Stimulated activated CD8-positive, alpha-beta memory T cell treated with anti-CD3 and anti-CD28 coated beads, Interleukin-4, amount 100 ng/mL, for 1 hour (primary cell): ENCODE data around the gene TRAPPC2.
A peak's percentile ranks its signal among the peaks of the same experiment; 100 is the strongest.
"Not testable (repeated sequence)": the region's sequence is repeated elsewhere in the genome, so short reads cannot be mapped to it uniquely, and the experiment has no call there.

Experiments used
- DNase-seq, 2 donors: peaks; one replicate each; pipeline ENCODE4 v3.0.0-alpha.2; 2020; ENCODE audit warnings: low read depth in 2 of 2, low spot score in 1 of 2

Gene TRAPPC2

GRCh38 chrX:13699183-13699826 is 35.1 kb downstream of the TRAPPC2 start:
- no peak for DNase-seq

DNA sequence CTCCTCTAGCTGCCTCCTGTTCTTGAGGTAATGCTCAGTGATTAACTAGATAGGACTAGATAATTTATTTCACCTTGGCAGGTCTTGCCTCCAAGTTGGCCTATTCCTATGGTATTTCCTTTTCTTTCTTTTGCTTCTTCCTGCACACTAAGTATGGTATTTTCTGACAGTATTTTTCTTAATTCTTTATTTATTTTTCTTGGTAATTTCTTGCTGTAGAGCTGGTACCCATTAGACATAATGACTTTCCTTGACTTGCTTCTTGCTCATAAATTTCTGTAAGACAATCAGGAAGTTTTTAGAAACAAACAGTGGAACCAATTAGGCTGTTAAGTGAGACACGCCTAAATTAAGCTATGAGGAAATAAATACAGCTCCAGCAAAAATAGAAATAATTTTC is 36.0 kb downstream of the TRAPPC2 start:
- no peak for DNase-seq

- no peak for DNase-seq
Measured at GRCh38 chrX:13697976-13698375, 36.4 kb downstream of the TRAPPC2 start.

DNA sequence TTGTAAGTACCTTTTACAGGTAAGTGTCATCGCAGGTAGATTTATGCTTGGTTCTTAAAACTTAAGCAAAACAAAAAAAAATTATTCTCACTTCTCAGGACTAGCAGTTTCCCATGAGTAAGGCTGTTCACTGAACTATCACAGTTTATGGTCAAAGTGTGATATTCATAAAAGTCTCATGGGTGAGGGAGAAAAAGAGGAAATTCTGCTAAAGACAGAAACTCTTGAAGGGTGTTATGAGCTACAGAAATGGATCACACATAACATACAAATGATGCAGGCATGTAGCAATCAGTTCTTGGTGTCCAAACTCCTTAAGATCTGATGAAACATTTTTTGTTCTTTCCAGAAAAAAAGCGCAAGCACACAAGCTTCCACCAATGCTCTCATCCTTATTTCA is 37.0 kb downstream of the TRAPPC2 start:
- DNase-seq: no peak

DNA sequence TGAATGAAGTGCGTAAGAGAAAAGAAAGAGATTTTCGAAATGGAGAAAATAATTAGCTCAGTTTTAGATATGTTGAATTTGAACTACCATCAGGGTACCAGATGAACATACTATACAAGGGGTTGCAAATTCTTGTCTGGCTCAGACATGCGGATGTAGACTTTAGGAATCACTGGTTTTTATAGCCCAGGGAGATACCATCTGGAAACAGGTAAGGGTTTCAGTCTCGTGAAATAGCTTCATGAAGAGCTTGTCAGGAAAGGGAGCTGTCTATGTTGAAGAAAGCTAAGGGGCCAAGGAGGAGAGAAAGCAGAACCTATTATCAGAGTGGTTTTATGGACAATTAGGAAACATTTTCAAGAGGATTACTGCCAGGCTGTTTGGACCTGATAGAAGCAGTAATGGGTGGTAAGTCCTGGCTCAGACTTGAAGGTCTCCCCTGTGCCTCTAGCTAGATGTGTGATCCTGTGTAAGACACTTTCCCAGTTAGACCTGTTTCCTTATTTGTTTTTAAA is 38.8 kb downstream of the TRAPPC2 start:
- DNase-seq: no peak

GRCh38 chrX:13694983-13695382 is 39.4 kb downstream of the TRAPPC2 start:
- no peak for DNase-seq

DNA sequence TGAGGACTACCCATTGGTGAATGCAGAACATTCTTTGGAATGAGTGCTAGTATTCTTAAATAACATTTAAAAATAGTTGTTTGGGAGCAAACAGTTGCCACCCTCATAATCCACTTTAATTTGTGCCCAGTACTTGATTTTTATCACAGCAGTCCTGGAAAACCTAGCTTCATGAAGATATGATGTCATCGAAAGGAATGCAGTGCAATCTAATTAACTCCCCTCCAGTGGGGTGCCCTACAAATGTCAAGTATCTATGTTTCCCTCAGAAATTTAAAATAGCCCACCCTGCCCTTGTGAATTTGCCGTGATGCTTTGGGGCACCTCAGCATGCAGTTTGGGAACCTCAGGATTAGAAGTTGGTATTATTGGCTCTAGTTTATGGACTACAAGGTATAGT is 40.1 kb downstream of the TRAPPC2 start:
- no peak for DNase-seq

GRCh38 chrX:13693341-13693961 is 41.0 kb downstream of the TRAPPC2 start:
- DNase-seq: no peak

GRCh38 chrX:13692771-13693231 is 41.6 kb downstream of the TRAPPC2 start:
- DNase-seq: no peak

DNA sequence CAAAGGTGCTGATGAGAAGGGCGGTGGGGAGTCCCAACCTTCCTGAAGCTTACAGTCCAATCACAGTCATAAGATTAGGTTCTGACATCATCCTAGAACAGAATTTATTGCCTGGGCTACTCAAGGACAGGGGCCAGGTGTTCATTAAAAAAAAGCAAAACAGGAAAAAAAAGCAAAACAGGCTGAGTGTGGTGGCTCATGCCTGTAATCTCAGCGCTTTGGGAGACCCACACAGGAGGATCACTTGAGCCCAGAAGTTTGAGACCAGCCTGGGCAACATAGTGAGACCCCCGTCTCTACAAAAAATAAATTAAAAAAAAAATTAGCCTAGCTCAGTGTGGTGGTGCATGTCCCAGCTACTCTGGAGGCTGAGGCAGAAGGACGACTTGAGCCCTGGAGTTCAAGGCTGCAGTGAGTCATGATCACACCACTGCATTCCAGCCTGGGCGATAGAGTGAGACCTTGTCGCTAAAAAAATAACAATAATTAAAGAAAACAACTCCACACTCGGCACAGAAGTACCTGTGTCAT is 42.5 kb downstream of the TRAPPC2 start:
- no peak for DNase-seq

DNA sequence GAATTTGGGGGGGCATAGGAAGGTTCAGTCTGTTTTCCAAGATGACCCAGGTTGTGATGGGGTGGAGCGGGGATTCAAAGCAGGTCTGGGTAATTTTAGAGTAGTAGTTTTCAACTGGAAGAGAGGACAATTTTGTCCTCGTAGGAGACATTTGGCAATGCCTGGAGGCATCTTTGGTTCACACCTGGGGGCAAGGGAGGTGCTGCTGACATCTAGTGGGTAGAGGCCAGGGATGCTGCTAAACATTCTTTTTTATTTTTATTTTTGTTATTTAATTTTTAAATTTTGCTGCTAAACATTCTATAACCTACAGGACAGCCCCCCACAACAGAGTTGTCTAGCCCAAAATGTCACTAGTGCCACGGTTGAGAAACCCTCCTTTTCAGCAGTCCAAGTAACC is 43.6 kb downstream of the TRAPPC2 start:
- no peak for DNase-seq

- DNase-seq: no peak
Measured at GRCh38 chrX:13689741-13690211, 44.6 kb downstream of the TRAPPC2 start.

DNA sequence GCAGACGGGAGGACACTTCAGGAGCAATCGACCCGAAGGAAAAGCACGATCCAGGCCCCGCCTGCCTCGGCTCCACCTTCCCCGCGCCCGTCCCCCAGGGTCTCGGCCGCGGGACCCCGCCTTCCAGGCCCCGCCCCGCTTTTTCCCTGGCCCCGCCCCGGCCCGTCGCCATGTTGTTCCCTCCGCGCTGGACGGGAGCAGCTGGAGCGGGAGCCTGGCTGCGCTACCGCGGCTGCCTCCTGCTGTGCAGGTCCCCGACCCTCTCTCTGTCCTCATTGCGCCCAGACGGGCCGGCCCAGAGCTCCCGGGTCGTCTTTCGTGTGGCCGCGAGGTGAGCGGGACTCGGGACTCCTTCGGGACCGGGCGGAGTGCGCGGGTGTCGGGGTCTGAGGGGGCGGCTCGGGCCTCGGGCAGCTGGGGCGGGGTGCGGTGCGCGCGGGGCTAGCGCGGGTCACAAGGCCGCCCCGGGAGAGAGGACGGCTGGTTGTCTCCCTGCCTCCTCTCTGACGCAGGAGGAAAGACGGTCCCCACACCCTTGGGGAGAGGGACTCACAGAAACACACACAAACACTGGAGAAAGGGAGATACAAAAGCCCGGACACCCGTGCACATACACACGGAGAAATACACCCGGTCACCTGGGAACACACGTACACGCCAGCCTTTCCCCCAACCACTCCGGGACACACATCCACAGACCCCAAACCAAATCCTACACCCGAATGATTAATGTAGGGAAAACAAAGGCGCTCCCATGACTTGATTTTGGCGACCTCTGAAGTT is 45.3 kb downstream of the TRAPPC2 start, which contains the start of gene RAB9A:
Gene RAB9A (plus strand): TSS at position 171 of the 783 bp plus-strand sequence. CDS start 19,619 bp downstream, outside the sequence.
- peak; percentile 46 to 68 for DNase-seq

DNA sequence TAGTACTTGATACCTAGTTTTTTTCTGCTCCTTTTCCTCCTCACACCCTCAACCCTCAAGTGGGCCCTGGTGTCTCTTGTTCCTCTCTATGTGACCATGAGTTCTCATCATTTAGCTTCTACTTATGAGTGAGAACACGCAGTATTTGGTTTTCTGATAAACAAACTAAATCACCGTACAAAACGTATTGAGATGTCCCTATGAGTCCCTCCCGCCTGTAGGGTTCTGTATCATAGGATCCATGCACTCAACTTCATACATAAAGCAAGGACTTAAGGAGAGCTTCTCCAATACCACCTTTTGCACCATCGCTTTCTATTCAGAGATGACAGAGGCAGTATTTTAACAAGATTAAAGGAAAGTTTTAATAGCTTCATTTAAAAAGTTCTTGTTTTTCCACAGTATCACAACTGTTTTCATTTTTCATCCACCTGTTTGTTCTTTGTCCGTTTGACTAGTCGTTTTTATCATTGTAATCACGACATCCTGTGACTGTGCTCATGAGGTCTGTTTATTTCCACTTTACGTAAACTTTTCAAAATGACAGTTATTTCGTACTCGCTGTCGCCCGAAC is 45.9 kb downstream of the TRAPPC2 start:
- DNase-seq: no peak

GRCh38 chrX:13687203-13687602 is 47.2 kb downstream of the TRAPPC2 start:
- no peak for DNase-seq

DNA sequence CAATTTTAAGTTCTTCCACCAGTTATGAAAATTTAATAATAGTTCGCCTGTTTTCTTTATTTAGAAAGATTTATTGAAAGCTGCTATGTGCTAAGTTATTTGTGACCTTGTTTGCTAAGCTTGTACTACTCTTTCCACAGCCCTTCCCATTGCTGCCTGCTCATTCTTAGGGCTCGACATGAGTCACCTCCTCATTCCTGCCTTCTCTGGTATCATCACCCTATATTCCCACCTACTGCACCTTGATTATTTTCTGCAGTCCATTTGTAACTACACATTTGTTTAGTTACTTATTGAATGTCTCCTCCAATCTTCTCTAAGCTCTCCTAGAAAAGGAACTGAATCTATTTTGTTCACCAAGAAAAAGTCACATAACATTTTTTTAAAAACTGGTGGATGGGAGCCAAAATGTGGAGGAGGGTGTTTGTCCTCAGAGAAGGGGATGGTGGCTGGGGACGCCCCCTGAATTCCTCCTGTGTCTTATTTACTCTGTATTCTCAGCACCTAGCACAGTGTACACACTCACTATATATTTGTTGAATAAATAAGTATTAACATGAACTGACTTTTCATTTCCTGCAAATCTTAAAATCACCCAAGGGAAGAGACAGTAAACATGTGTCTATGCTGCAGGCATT is 49.2 kb downstream of the TRAPPC2 start:
- no peak for DNase-seq

DNA sequence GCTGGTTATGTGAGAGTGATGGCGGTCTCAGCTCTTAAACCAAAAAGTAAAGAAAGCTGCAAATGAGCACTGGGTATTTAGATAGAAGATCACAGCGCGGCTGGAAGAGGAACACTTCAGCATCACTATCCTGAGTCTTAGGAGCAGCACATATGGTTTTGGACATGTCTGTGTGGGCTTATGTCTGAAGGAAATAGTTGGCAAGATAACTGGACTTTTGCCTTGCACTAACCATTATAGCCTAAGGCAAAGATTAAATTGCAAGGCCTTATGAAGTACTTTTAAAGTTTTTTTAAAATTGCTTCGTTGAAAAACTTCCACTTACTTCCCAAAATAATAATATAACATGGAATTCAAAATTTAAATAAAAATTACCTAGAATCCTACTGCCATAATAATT is 50.1 kb downstream of the TRAPPC2 start:
- no peak for DNase-seq

DNA sequence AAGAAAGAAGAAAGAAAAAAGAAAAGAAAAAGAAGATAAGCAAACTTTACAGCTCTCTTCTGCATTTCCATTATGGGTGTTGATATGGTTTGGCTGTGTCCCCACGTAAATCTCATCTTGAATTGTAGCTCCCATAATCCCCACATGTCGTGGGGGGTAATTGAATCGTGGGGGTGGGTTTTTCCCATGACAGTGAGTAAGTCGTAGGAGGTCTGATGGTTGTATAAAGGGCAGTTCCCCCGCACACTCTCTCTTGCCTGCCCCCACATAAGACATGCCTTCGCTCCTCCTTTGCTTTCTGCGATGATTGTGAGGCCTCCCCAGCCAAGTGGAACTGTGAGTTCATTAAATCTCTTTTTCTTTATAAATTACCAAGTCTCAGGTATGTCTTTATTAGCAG is 52.8 kb downstream of the TRAPPC2 start:
- DNase-seq: no peak

GRCh38 chrX:13679700-13680099 is 54.7 kb downstream of the TRAPPC2 start:
- not testable (repeated sequence) for DNase-seq

DNA sequence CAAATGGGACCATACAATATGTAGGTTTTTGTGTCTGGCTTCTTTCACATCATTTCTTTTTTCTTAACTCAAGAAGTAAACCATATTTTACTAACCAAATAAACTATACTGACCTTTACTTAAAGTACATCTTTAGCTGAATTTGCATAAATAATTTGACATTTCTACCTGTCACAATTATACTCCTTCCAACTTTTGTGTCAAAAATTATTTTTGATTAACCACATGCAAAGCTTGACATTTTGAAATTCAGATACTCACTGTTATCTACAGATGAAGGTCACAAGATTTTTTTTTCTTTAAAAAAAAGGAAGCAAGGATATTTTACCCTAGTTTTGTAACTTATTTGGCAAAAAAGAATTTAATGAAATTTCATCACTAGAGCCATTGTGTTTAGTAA is 57.5 kb downstream of the TRAPPC2 start:
- DNase-seq: no peak

DNA sequence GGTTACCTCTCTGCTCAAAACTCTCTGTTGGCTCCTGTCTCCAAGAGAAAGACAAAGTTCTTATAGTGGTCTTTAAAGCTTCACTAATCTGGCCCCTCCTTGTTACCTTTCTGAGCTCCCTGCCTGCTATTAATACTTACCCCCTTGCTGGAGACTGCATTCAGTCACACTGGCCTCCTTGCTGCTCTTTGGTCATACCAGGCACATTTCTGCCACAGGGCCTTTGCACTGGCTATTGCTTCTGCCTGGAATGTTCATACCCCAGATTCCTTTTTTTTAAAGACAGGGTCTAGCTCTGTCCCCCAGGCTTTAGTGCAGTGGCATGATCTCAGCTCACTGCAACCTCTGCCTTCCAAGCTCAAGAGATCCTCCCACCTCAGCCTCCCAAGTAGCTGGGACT is 61.4 kb downstream of the TRAPPC2 start:
- no peak for DNase-seq
